NCI-H1105 treated with DMSO at 0.1 percent for 48 hours (cell line): Measurements from ENCODE around the gene UBE3B.

Experiments used
- DNase-seq: peaks from one replicate; lab custom pipeline; 2025; lab: John Stamatoyannopoulos, UW

UBE3B gene

DNA sequence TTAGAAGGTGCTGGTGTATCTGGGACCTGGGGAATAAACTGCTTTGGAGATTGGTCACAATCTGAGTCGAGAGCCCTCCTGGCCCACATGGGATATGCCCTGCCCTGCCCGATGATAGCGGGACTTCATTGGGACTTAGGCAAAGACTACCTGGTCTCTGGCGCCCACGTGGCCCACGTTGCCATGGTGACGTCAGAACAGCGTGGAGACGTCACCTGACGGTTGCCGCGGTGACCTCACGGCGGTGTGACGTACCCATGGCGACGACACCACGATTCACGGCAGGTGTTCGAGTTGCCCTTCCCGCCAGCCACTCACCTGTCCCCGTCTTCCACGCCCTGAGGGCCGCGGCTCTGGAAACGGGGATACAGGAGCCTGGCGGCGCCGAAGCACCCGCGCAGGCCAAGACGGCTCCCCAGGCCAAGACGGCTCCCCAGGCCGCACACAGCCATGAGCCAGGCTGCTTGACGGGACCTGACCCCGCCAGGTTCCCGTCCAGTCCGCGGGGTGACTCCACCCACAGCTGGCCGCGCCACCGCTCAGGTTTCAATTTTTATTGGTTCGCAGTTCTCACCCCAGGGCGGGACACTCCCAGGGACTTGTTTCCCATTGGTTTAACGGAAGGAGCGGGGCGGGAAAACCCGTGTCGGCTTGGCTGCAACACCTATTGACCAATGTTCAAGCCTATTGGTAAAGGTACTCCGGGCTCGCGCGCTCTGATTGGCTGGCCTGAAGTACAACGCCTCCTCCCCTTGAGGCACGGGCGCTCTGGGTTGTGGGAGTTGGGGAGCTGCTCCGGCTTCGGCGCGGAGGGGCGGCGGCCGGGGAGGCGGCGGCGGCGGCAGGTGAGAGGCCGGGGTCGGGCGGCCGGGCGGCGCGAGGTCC, 95.8 kb downstream of the UBE3B start, which contains the start of the genes MMAB and MVK:
Gene MMAB (minus strand): TSS at position 476 of the 885 bp plus-strand sequence. CDS start 24 bp downstream, at position 452.
Gene MVK (plus strand): TSS at position 766 of the 885 bp plus-strand sequence. CDS start 1,029 bp downstream, outside the sequence.
- DNase-seq, result peak; percentile 100

GRCh38 chr12:109573914-109574244, 96.4 kb downstream of the UBE3B start:
- no peak for DNase-seq

DNA sequence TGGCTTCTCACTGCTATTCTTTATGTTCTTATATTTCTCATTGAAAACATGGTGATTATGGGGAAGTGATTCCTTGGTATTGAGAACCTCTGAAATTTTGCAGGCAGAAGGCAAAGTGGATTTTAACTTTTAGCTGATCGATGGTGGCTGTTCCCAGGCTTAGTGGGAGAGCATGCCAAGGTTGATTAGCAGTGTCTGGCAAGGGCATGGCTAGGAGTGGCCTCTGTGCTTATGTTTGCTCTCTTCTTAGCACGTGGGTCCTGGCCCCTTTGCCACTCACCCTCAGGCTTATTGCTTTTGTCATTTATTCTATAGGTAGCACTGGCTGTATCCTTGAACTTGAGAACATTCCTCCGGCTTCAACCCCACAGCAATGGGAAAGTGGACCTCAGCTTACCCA, 98.2 kb downstream of the UBE3B start:
- no peak for DNase-seq

DNA sequence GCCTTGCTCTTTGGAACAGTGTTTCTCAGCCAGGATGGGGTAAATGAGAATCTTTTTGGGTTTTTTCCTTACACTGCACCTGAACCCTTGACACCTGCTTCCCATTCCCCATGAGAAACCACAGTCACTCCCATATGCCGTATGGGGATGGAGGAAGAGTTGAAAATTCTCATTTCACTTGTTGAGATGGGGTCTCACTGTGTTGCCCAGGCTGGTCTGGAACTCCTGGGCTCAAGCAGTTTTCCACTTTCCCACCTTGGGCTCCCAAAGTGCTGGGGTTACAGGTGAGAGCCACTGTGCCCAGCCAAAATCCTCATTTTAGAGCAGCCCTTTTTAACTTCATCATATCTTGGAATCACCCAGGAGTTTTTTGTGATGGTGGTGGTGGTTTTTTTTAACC, 99.9 kb downstream of the UBE3B start:
- DNase-seq, result no peak

GRCh38 chr12:109578330-109578927, 101.0 kb downstream of the UBE3B start:
- no peak for DNase-seq

DNA sequence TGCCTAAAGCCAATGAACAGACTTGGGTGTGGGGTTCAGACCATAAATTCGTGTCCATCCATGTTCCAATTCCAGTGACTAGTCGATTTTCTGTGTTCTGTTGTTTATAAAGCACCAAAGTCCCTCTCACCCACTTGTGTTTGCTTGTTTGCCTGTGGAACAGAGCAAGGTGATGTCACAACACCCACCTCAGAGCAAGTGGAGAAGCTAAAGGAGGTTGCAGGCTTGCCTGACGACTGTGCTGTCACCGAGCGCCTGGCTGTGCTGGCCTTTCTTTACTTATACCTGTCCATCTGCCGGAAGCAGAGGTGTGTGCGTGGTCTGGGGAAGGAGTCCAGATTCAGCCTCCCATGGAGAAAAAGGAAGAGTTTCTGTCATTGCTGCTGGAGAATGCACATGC, 102.2 kb downstream of the UBE3B start:
- no peak for DNase-seq

GRCh38 chr12:109580272-109580671, 102.8 kb downstream of the UBE3B start:
- DNase-seq, result no peak

DNA sequence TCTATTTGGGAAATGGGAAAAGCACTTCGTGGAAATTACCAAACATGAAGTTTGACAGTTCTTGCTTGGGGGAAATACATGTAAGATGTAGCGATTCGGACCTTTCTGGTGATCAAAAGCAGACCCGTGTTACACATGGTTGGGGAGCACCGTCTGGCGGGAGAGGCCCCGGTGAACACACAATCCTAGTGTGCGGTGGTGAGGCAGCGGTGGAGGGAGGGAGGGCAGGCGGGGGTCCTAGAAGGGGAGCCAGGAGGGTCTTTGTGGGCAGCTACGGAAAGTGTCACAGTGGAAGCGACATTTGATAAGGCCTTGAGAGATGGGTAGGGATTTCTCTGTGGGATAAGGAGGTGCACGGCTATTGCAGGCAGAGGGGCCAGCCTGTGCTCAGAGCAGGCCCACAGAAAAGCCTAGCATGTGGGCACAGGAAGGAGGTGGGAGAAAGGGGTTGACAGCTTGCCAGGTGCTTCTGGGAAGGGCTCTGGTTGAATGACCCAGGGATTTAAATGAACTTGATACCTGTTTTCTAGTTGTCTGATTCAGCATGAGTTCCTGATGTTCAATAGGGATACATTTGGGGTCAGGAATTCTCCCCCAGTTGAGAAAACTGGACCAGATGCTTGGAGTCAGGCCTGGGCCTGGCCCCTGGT, 103.4 kb downstream of the UBE3B start:
- DNase-seq, result no peak

GRCh38 chr12:109581334-109581691, 103.9 kb downstream of the UBE3B start:
- DNase-seq, result no peak

- DNase-seq, result no peak
Measured at GRCh38 chr12:109581856-109582255, 104.4 kb downstream of the UBE3B start.

GRCh38 chr12:109582636-109583035, 105.2 kb downstream of the UBE3B start:
- DNase-seq, result no peak

GRCh38 chr12:109583733-109584132, 106.3 kb downstream of the UBE3B start:
- DNase-seq, result no peak
